HepG2 (cell line): Measurements from ENCODE around the gene SPG7. TPM values are rescaled to one million over a fixed set of nuclear protein-coding genes. Genes with fewer than 3 reads are reported as not detected.

Experiments
- ATAC-seq: fragments of 200-7000 bp; cut with Tn5 transposase; 3 replicates; pipeline ENCODE4 v1.9.1; 2020; ENCODE audit warnings: mild to moderate bottlenecking, moderate library complexity
- BruUV-seq: library from RNA; stranded (reverse); fragments of 400-500 nt; replicated peaks from 2 replicates; lab custom pipeline; 2021; lab: Mats Ljungman, UMichigan
- CTCF ChIA-PET: fragments of 300-600 bp; formaldehyde crosslinking; extraction: SDS; loops from one replicate; lab custom pipeline; 2021; ENCODE audit warnings: low total read pairs, inconsistent platforms, low intra/inter-chr PET ratio; lab: Yijun Ruan, JAX
- POLR2A ChIA-PET: fragments of 350-600 bp; sonication (Branson Sonifier 250); formaldehyde crosslinking; loops from one replicate; lab custom pipeline; 2020; ENCODE audit warnings: antibody characterized with exemption, inconsistent platforms; lab: Yijun Ruan, JAX
- DNase-seq: peaks from one replicate; pipeline ENCODE4 v3.0.0-alpha.2; 2015; ENCODE audit warnings: low spot score
- FAIRE-seq: peaks from 3 replicates; lab custom pipeline; 2011; peaks lifted over from hg19 to GRCh38; lab: Jason Lieb, UNC
- H2AFZ ChIP-seq: one replicate; pipeline ENCODE4 v1.6.1; 2011; ENCODE audit warnings: low read length, inconsistent platforms
- H3K27ac ChIP-seq: fragments of 300-600 bp; 3 replicates; pipeline ENCODE4 v1.8.0; 2011; ENCODE audit warnings: mixed run types, mild to moderate bottlenecking, mixed read lengths, low read length, inconsistent platforms; ENCODE audit not compliant: insufficient read depth; ENCODE audit errors: extremely low read length
- H3K27me3 ChIP-seq, 2 experiments: fragments of 200-600 bp in 1 of 2; 2 replicates in 1 of 2; 3 replicates in 1 of 2; pipeline versions ENCODE4 v1.6.0 to v1.8.0; 2011; ENCODE audit warnings: low read length in 2 of 2, mild to moderate bottlenecking in 2 of 2, moderate library complexity in 2 of 2, inconsistent platforms in 1 of 2; ENCODE audit not compliant: insufficient read depth in 2 of 2, control insufficient read depth in 1 of 2
- H3K36me3 ChIP-seq, 2 experiments: fragments of 200-600 bp in 1 of 2; replicated peaks in 1 of 2; 2 replicates in 1 of 2; 3 replicates in 1 of 2; pipeline versions ENCODE4 v1.5.1 to v1.8.0; 2011; ENCODE audit warnings: low read length in 2 of 2, inconsistent platforms in 1 of 2; ENCODE audit not compliant: insufficient read depth in 2 of 2, control insufficient read depth in 1 of 2
- H3K4me1 ChIP-seq: 2 replicates; pipeline ENCODE4 v1.5.1; 2012; ENCODE audit warnings: low read length, inconsistent platforms; ENCODE audit not compliant: insufficient read depth
- H3K4me2 ChIP-seq: 2 replicates; pipeline ENCODE4 v1.6.0; 2011; ENCODE audit warnings: low read depth, low read length, inconsistent platforms
- H3K4me3 ChIP-seq, 3 experiments: fragments of 200-600 bp in 1 of 3; sonication (generic), shearing (Covaris generic) in 1 of 3; replicated peaks in 1 of 3; 2 replicates each; pipeline ENCODE4 v1.5.1; 2011 to 2016; ENCODE audit warnings: low read length in 3 of 3, inconsistent platforms in 2 of 3, low read depth in 2 of 3, mild to moderate bottlenecking in 2 of 3, control low read depth in 1 of 3, mixed read lengths in 1 of 3; ENCODE audit not compliant: insufficient read depth in 1 of 3
- H3K79me2 ChIP-seq: one replicate; pipeline ENCODE4 v1.6.1; 2011; ENCODE audit warnings: low read length, inconsistent platforms; ENCODE audit not compliant: insufficient read depth
- H3K9ac ChIP-seq: 2 replicates; pipeline ENCODE4 v1.6.0; 2011; ENCODE audit warnings: mild to moderate bottlenecking, low read depth, low read length, inconsistent platforms; ENCODE audit not compliant: insufficient read depth
- H3K9me3 ChIP-seq: 2 replicates; pipeline ENCODE4 v1.5.1; 2012; ENCODE audit warnings: mild to moderate bottlenecking, low read length
- H4K20me1 ChIP-seq: 2 replicates; pipeline ENCODE4 v1.6.0; 2011; ENCODE audit warnings: inconsistent platforms, mild to moderate bottlenecking, low read length, moderate library complexity; ENCODE audit not compliant: insufficient read depth
- AHDC1 ChIP-seq: sonication (generic); formaldehyde crosslinking; IDR thresholded peaks from 2 replicates; pipeline ENCODE4 v1.5.1; 2020; ENCODE audit warnings: mild to moderate bottlenecking, missing genetic modification reagents, borderline replicate concordance
- BATF2 ChIP-seq: sonication (generic); formaldehyde crosslinking; IDR thresholded peaks from 2 replicates; pipeline ENCODE4 v1.8.0; 2022; ENCODE audit warnings: mild to moderate bottlenecking, missing genetic modification reagents, moderate library complexity
- FOXP4 ChIP-seq: sonication (generic); formaldehyde crosslinking; IDR thresholded peaks from 2 replicates; pipeline ENCODE4 v1.4.0; 2020; ENCODE audit warnings: missing genetic modification reagents
- HCFC1 ChIP-seq: fragments of 150-350 bp; IDR thresholded peaks from 2 replicates; pipeline ENCODE4 v1.6.1; 2014; ENCODE audit warnings: low read depth, low read length
- KLF13 ChIP-seq: sonication (generic); formaldehyde crosslinking; IDR thresholded peaks from 2 replicates; pipeline ENCODE4 v1.4.0; 2020; ENCODE audit warnings: mild to moderate bottlenecking, missing genetic modification reagents
- MIXL1 ChIP-seq: IDR thresholded peaks from 2 replicates; pipeline ENCODE4 v1.6.1; 2016
- RXRB ChIP-seq: IDR thresholded peaks from 2 replicates; pipeline ENCODE4 v1.6.1; 2016; ENCODE audit warnings: borderline replicate concordance, missing genetic modification reagents, missing compliant biosample characterization
- ZBTB10 ChIP-seq: sonication (generic); formaldehyde crosslinking; IDR thresholded peaks from 2 replicates; pipeline ENCODE4 v1.4.0; 2020; ENCODE audit warnings: missing genetic modification reagents, borderline replicate concordance
- ZNF354B ChIP-seq: sonication (generic); formaldehyde crosslinking; IDR thresholded peaks from 2 replicates; pipeline ENCODE4 v1.8.0; 2022; ENCODE audit warnings: mild to moderate bottlenecking, missing genetic modification reagents
- ZNF740 ChIP-seq: sonication (generic); formaldehyde crosslinking; IDR thresholded peaks from 2 replicates; pipeline ENCODE4 v1.4.0; 2020; ENCODE audit warnings: missing genetic modification reagents
- ZSCAN30 ChIP-seq: sonication (generic); formaldehyde crosslinking; IDR thresholded peaks from 2 replicates; pipeline ENCODE4 v1.5.0; 2020; ENCODE audit warnings: mild to moderate bottlenecking, missing genetic modification reagents
- ZSCAN9 ChIP-seq: IDR thresholded peaks from 2 replicates; pipeline ENCODE4 v1.6.1; 2016; ENCODE audit warnings: borderline replicate concordance
- WGBS: methylation state at CpG from one replicate; pipeline ENCODE4 v1.1.6; 2017; ENCODE audit warnings: low lambda C conversion rate; 5-methylcytosine and 5-hydroxymethylcytosine counted together
- in situ Hi-C: cut with HindIII; loops from 2 replicates; pipeline ENCODE4 v1.10.0; 2017; ENCODE audit warnings: low pct_unique_long_range_greater_than_20kb; ENCODE audit not compliant: extremely low pct_ligation_motif_present
- intact Hi-C: fragments of 100-400 bp; cut with micrococcal nuclease; formaldehyde crosslinking; loops from one replicate; pipeline ENCODE4 v1.10.0; 2022; ENCODE audit not compliant: unreplicated experiment
- polyA plus RNA-seq, 8 experiments: library from polyadenylated mRNA; depleted of rRNA in 3 of 8; stranded (reverse) in 7 of 8; unstranded in 1 of 8; fragments of >200 nt; fragmentation: Illumina TruSeq in 4 of 8; extraction: Trizol in 4 of 8; gene quantifications; 2 replicates each; pipeline versions ENCODE4 v1.2.1 to v1.2.3, GENCODE V29; 2011 to 2016; ENCODE audit warnings: low read depth in 4 of 8, missing spikeins in 1 of 8, mixed read lengths in 1 of 8; ENCODE audit not compliant: insufficient read depth in 1 of 8
- total RNA-seq, 5 experiments: library from RNA; depleted of rRNA; stranded (reverse); fragments of >200 nt; fragmentation: Illumina TruSeq; extraction: Trizol; gene quantifications; 2 replicates each; pipeline ENCODE4 v1.2.3, GENCODE V29; 2016; ENCODE audit warnings: low read depth in 1 of 5

Gene SPG7
- total and polyA plus RNA-seq, 2 of the 13 experiments (the other 11 are each of a cell fraction or from before 2014, with no cell fraction given): 66.0 to 136 TPM

- CTCF ChIA-PET: no interaction called here
- DNase-seq: no peak
- POLR2A ChIA-PET: interaction anchor here (1.0 kb wide), 1 partner anchor 16 kb away, joined by 4 read pairs; no protein-coding TSS in a partner anchor
- TF ChIP-seq ZSCAN9 (CRISPR knock-in tag) (no peak), ZNF354B (CRISPR knock-in tag) (peak; percentile 78), RXRB (CRISPR knock-in tag) (no peak), KLF13 (CRISPR knock-in tag) (no peak), FOXP4 (no peak), ZBTB10 (CRISPR knock-in tag) (no peak), HCFC1 (no peak), BATF2 (0 out of 2 replicates have a peak, but pooled peaks have one; percentile 18), ZSCAN30 (no peak; the same call in 1 of the 2 replicates), AHDC1 (CRISPR knock-in tag) (no peak), ZNF740 (CRISPR knock-in tag) (no peak), MIXL1 (CRISPR knock-in tag) (no peak)
Observed at GRCh38 chr16:89561142-89561883, 53.1 kb downstream of the SPG7 start.

More at GRCh38 chr16:89561142-89561883, 53.1 kb downstream of the SPG7 start:
- Histone ChIP-seq H3K27ac (peak overlapping the region; percentile 98), H3K9ac (peak overlapping the region; percentile 100), H2AFZ (no peak overlapping the region), H4K20me1 (peaks cover 56% of the 10 kb centered on the region), H3K9me3 (no peaks in the 10 kb centered on the region), H3K4me3 (peak overlapping the region; percentile 96 to 97 (median 97)), H3K4me1 (peaks cover 75% of the 10 kb centered on the region), H3K36me3 (peaks cover 29 to 43% of the 10 kb centered on the region in 2 experiments), H3K27me3 (no peaks in the 10 kb centered on the region), H3K4me2 (peak overlapping the region; percentile 97), H3K79me2 (peaks cover 25% of the 10 kb centered on the region)
- 3% methylated on average over 10 of the region's 58 CpGs for WGBS
- no peak for FAIRE-seq
- intact Hi-C loops (no loop called here), in situ Hi-C loops (no loop called here)
- no TSS peak for BruUV-seq
- no peak for ATAC-seq
